GM21390 (cell line): ENCODE data around the gene ARID1B.
"Not testable (repeated sequence)": the region's sequence is repeated elsewhere in the genome, so short reads cannot be mapped to it uniquely, and the experiment has no call there.

Source experiments
- ATAC-seq: cut with Tn5 transposase; IDR thresholded peaks from one replicate; pipeline ENCODE4 v1.9.1; 2021; ENCODE audit not compliant: unreplicated experiment

The ARID1B gene

DNA sequence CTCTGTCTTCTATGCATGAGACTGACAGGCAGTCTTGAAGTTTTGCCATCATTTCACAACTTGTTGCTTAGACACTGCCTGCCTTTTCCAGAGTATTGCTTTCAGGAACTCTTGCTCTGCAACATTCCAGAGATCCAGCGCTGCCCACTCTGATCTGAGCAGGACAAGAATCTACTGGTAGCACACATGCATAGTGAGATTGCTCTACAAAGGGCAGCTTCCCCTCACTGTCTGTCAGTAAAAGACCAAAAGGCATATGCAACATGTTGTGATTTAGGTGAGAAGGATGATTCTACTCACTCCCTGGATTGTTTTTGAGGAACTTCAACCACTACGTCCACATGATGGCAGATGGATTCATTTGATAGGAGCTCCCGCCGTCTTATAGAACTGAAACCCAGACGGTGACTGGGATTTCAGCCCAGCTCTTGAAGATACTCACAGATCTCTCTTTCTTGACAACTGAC lies 259.1 kb downstream of the ARID1B start:
- no peak for ATAC-seq

DNA sequence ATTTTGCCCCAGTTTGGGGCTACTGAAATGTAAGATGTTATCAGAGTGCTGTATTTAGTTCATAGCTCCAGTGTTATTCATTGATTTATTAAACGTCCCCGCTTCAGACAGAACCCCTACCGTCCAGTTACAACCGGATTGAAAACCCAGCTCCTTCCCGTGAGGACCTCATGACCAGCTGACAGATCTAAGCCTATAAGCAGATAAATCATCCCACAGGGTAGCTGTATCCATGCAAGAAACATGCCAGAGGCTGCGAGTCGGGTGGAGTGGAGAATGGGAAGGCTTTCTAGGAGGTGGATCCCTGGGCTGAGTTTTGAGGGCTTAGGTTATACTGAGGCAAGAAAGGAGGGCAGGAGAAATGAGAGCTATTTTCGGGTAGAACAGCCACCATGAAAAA lies 260.0 kb downstream of the ARID1B start:
- ATAC-seq: no peak

DNA sequence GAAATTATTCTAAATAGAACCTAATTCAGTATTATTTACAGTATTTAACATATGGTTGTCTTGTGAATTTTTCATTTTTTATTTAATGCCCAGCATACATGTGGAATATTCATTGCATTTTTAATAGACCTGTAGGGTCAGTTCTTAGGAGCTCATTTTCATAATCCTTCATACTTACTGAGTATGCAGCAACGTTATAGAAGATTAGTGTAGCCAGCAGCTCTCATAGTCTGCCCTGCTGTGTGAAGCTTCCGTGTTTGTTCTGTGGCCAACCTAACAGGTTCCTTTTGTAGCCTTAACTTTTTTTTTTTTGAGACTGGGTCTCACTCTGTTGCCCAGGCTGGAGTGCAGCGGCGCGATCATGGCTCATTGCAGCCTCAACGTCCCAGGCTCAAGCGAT lies 261.4 kb downstream of the ARID1B start:
- ATAC-seq: no peak

DNA sequence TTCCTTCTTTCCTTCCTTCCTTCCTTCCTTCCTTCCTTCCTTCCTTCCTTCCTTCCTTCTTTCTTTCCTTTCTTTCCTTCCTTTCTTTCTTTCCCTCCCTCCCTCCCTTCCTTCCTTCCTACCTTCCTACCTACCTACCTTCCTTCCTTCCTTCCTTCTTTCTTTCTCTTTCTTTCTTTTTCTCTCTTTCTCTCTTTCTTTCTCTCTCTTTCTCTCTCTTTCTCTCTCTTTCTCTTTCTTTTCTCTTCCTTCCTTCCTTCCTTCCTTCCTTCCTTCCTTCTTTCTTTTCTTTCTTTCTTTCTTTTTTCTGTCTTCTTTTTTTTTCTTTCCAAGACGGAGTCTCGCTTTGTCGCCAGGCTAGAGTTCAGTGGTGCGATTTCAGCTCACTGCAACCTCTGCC lies 262.5 kb downstream of the ARID1B start:
- not testable (repeated sequence) for ATAC-seq

DNA sequence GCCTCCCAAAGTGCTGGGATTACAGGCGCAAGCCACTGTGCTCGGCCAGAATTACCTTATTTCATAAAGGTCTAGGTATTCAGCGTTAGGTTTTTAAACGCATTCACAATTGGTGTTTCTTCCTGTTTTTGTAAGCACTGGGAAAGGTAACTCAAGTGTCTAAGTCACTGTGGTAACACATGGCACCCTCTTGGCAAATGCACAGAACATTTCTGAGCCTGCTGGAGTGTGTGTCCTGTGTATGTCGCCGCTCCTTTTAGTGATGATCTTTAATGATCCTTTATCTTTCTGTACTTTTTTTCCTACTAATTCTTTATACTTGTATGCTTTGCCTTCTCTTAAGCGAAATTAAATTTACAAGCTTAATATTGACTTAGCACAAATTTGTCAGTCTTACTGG lies 263.0 kb downstream of the ARID1B start:
- ATAC-seq: no peak

DNA sequence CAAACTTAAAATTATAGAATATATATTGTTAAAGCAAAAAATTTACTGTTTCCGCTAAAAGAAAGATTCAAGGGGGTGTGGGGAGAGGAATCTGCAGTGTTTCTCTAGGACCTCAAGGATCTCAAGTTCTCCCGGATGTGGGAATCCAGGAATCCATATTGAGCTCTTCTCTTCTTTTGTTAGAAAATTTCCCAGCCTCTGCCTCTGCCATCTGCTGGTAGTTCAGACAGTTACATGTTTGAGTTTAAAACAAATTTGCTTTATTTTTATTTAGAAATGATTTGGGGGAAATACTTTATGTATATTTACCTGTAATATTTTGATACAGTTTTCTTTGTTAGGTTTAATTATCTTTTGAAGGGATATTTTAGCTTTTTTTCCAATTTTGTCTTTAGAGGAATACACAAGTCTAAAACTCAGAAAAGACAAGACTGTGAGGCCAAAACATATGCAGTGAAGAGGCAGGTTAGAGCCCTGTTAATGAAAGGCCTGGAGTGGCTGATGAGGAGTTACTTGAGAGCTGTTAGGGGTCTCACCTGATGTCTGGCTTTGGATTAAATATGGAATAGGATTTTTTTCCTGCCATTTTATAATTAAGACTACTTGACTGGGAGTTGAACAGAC lies 268.8 kb downstream of the ARID1B start:
- ATAC-seq: no peak

DNA sequence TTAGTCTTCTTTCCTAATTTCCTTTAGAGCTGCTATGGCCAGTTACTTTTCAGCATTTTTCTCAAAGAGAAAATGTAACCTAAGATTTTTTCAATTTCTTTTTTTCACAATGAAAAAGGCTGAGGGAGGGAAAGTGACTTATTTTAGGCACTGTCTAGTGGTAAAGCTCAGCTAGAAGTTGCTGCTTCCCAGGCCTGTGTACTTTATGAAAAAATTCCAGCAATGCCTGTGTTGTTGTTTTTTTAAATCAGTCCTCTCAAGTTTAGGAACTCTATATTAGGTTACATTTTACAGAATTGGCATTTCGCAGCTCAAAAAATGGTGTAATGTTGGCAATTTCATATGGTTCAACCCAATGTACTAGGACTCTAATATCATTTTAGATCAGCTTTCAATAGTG lies 269.6 kb downstream of the ARID1B start:
- ATAC-seq: no peak

DNA sequence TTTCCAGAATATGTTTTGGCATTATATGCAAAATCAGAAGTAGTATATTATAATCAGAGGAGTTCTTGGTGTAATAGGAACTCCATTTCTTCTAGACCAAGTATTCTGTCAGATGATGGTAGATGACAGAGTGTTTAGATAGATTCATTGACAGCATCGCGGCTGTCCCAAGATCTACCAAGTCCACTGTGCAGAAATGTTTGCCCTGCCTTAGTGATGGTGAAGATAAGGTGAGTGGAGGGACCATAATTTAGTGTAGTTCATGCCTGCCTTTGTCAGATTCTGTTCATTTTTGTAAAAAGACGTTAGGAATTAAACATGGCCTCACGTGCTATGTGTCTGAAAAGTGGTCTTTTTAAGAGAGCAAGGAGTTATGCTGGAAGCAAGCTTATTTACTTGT lies 270.1 kb downstream of the ARID1B start:
- no peak for ATAC-seq

DNA sequence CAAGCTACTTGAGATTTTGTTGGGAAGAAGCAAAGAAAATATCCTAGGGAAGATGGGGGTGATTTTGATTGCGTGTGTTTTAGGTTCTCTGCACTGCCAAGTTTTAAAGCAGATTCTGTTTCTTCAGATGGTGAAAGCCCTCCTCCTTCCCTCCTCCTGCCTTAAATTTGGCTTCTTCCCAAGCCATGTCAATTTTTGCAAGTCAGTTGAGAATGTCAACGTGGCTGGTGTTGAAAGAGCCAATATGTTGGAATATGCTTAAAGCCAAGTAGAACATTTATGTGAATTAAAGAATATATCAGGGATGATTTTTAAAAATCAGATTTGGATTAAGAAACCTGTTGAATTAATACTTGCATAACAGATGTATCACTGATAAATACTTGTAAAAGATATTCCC lies 270.8 kb downstream of the ARID1B start:
- ATAC-seq: no peak

DNA sequence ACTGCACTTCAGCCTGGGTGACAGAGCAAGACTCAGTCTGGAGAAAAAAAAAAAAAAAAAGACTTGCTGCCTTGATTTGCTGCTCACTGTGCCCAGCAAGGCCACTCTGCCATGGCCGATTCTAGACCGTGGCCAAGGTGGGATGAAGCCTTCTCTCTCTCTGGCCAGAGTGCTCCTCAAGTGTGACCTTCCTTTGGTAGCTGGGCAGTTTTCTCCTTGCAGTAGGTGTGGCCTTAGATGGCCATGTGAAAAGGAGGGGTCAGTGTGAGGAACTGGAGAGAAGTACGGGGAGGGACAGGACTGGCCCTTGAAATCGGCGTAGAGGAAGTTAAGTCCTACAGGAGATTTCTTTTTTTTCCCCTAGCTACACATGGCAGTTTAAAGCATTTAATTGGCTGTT lies 272.0 kb downstream of the ARID1B start:
- ATAC-seq: no peak

DNA sequence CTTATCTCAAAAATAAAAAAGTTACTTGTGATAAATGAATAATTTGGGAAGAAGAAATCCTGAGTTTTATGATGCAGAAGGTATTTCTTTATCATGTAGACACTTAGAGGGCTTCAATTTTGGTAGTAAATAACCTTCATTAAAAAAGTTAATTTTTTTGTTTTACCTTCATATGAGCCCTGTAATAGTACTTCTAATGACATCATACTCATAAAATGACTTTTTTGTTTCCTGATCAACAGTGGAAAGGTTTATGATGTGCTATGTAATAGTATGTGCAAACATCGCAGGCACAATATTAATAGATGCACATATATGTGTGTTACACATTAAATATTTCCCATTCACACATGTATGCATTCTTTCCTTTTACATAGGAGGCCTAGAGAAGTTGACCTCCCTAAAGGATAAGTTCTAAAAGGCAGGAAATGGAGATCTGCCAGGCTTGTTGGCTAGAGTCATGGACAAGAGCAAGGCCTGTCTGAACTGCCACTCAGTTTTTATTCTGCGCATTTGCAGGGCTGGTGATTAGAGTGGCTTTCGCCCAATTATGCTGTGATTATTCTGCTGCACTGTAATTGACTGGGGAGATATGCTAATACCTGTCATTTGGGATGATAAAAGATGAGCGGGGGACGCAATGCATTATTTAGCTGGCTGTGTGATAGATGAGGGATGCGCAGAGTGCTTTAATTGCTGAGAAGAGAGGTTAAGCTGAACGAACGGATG lies 273.5 kb downstream of the ARID1B start:
- ATAC-seq: no peak

DNA sequence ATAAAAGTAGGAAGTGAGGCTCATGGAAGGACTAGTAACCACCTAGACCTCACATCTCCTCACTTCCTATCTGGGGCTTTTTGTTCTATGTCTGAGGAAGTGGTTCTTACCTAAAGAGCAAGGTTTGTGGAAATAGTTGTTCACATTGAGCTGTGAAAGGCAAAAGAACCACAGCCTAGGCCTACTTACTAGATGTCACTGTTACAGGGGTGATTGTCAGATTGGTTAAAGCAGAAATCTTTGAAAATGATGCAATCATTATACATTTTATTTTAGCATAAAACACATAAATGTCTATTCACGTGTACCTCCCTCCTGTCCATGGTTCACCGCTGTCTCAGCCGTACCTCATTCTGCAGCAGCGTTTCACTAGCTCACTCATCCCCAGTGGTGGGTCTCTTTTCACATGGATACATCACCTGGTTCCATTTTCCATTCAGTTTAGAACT lies 277.4 kb downstream of the ARID1B start:
- ATAC-seq: peak; percentile 73

DNA sequence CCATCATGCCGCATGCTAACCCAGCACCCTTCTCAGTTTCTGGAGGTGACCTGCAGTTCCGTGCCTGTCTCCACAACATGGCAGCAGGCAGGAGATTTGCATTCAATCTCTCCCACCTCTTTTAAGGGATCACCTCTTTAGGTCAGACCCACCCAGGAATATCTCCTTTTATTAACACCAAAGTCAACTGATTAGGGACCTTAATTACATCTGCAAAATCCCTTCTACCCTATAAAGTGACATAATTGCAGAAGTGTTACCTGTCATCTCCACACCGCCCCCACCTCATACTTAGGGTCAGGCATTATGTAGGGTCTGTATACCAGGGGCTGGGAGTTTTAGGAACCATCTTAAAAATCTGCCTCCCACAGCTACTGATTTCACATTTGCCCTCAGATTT lies 278.7 kb downstream of the ARID1B start:
- ATAC-seq: no peak

DNA sequence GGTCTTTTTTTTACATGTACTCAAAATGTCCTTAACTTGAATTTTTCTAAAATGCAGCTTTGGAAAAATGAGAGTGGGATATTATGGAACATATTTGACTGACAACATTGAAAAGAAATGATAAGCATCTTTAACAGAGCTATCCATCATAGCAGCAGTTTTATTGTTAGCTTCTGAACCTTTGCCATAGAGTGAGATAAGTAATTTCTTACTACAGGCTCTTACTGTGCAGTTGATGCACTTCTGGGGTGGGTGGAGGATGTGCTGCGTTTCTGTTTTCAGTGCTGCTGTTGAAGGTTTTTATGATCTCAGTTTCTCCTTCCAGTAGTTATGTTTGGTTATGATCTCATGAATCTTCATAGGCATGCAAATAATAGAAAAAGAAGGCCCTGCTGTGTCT lies 279.1 kb downstream of the ARID1B start:
- peak; percentile 70 for ATAC-seq

DNA sequence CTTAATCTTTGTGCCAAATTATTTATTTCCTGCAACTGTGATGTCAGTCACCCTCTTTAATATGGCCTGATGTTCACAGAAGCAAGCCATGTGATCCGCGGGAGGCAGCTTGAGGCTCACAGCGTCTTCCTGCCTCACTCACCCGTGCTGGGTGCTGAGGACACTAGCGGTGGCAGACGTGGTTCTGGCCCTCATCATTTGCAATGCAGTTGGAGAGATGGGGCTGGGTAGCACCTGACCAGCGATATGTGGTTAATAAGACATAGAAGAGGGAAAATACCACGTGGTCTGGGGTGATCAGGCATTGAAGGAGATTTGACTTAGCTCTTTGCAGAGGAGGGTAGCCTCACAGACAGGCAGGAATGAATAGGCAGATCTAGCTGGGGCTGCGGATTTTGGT lies 281.4 kb downstream of the ARID1B start:
- ATAC-seq: no peak

DNA sequence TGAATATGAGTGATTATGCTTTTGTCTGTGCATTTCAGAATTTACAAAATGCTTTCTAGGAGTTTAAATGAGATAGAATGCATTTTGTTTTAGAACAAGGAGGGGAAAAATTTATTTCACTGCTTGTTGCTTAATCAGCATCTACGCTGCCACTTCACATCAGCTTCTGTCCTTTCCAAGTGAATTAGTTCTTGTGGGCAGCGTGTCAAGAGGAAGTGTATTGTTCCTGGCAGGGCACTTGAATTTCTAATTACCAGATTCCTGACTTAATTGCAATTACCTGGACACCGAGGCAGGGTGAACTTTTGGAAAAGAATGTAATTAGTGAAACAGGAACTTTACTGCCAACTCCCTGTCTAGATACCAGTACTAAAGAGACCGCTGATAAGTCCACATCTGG lies 282.6 kb downstream of the ARID1B start:
- ATAC-seq: no peak

DNA sequence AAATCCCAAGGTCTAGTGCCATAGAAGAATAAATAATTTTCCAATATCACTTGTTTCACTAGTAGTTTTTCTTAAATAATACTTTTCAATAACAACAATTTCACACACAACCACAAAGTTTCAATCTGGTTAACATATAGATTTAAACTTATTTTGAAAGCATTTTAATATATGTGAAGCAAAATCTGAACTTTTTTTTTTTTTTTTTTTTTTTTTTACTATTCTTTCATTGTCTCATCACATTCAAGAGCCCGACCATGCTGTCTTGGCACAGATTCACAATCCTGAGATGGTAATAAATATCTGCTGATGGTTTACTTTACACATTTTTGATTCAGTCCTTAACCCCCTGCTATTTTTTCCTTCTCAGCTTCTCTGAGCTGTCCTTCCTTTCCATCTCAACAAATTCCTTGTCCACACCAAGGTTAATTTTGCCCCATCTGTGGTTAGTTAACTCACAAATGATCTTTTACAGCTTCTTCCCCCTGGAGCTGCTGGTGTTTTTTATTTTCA lies 283.3 kb downstream of the ARID1B start:
- ATAC-seq: no peak

DNA sequence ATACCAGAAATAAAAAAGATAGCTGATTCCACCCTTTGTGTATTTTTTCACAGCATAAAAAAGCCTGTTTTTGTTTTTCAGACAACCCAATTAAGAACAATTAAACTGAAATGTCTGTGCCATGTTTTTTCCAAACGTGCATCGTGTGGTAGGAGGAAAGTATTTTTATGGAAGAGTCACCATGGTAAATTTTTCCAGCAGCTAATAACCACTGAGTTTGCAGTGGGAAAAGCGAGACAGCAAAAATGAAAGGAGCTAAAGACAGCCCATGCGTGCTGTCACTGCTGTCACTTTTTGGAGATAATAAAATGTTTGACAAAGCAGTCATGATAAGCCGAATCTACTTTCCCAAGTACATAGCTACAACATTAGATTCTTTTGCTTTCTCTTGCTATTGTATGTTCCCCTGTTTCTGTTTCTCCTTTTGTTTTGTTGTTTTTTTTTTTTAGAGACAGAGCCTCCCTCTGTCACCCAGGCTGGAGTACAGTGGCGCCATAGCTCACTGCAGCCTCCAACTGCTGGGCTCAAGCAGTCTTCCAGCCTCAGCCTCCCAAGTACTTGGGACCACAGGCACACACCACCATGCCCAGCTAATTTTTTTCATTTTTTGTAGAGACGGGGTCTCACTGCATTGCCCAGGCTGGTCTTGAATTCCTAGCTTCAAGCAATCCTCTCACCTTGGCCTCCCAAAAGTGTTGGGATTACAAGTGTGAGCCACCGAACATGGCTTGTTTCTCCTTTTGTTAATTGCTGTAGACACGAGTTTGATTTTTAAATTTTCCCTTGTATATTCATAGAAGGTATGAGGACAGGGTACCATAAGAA lies 284.8 kb downstream of the ARID1B start:
- no peak for ATAC-seq

DNA sequence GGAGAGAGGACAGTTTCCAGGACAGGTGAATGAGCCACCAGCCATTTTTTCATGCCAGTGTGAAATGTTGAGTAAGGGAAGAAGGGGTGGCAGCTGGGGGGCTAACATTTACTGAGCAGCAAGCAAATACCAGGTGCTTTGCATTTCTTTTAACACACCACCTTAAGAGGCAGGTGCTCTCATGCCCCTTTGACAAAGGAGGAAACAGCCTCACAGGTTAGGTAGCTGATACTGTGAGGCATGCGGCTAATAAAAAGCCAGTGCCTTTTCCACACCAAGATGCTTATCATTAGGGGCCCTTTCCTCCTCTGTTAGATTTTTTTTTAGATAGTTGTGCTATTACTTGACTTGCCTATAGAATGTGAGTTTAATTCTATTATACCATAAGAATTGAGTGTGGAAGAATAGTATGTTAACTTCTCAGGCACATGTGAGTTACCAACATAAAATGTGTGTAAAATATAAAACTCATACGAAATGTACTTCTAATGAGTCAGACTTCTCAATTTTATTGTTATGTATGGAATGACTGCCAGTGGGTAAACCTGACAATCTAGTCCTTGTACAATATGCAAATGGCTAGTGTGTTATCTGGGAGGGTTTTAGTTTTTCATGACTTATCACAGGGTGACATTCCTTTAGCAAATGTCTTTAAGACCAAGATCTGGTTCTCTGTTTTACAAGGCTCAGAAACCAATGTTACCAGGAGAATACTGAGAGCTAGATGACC lies 286.2 kb downstream of the ARID1B start:
- ATAC-seq: no peak

DNA sequence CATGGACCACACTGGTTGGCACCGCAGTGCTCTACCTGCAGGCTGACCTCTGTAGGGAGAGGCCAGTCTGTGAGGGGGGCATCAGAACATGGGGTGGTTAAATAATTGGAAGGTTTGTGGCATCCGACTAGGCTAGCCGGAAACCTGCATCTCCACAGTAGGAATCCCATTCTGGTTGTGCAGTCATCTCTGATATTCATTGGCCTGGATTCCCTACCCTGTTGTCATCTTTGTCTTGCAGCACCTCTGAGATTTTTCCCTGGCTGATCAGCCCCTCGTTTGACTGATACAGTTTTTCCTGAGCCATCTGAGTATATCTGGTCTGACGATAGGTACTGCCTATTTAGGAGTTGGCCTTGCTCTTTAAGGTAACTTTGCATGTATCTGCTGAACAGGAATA lies 286.7 kb downstream of the ARID1B start:
- ATAC-seq: no peak

DNA sequence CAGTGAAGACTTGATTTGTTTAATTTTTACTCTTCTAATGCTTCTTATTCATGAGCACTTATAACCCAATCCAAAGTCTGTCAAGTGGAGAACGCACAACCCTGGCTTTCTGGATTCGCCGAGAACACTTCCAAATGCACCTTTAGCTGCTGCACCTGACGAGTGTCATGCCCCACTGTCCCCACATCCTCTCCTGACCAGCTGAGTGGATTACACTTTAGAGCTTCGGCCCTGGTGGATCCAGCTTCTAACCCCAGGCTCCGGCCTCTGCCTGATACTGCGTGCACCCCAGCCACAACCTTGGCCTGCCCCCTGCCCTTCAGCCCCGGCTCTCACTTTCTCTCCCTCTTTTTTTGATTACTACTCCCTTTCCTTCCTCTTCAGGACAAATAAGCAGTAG lies 287.3 kb downstream of the ARID1B start:
- ATAC-seq: no peak
